Erythroblast (primary cell): ENCODE measurements around the gene CNTN4.

Experiments used
- GATA1 ChIP-seq: IDR thresholded peaks from 2 replicates; pipeline ENCODE4 v1.6.1; 2011; ENCODE audit warnings: low read depth, mild to moderate bottlenecking, control low read depth, low read length, moderate library complexity
- POLR2A ChIP-seq: IDR thresholded peaks from 2 replicates; pipeline ENCODE4 v1.6.1; 2011; ENCODE audit warnings: mild to moderate bottlenecking, low read length

GRCh38 chr3:2517500-2518172 lies 419.0 kb downstream of the CNTN4 start:
- TF ChIP-seq POLR2A (no peak), GATA1 (no peak)
